ENCODE measurements around the gene LMAN2L.

- TF ChIP-seq POLR2A (IDR thresholded peaks at IDR 0.05; ENCODE audit: extremely low read depth, insufficient read length) = no peak
- TF ChIP-seq, protein P1, sequence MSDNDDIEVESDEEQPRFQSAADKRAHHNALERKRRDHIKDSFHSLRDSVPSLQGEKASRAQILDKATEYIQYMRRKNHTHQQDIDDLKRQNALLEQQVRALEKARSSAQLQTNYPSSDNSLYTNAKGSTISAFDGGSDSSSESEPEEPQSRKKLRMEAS (IDR thresholded peaks at IDR 0.05; ENCODE audit: low read depth, low read length) = no peak
Measured at GRCh38 chr2:96737251-96737650, 2.6 kb downstream of the LMAN2L start.
